C1 segment of cervical spinal cord (tissue), 14 donors: Measurements from ENCODE around the gene TUBA3D.
"Not testable (repeated sequence)": the region's sequence is repeated elsewhere in the genome, so short reads cannot be mapped to it uniquely, and the experiment has no call there.

Experiments used
- DNase-seq, 14 donors: peaks; one replicate each; lab custom pipeline; 2025; lab: John Stamatoyannopoulos, UW

The TUBA3D gene

DNA sequence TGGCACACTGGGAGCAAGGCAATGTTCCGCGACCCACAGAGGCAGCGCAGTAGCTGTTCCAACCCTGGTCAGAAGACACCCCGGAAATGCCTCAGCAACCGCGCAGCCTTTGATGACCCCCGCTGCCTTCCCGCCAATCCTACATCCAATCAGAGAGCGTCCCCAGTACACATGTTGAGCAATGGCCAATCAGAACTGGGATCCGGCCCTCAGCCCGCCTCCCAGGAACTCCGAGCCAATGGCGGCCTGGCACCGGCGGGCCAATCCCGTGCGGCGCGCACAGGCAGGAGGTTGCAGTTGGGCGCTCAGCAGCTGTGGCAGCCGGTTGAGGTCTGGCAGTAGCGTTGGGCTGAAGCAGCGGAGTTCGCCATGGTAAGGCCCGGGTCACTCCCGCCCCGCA, at the start of gene TUBA3D:
TSS of gene TUBA3D (plus strand) at position 289 of the 400 bp plus-strand sequence. CDS start at position 370, 81 bp downstream.
- no peak for DNase-seq

DNA sequence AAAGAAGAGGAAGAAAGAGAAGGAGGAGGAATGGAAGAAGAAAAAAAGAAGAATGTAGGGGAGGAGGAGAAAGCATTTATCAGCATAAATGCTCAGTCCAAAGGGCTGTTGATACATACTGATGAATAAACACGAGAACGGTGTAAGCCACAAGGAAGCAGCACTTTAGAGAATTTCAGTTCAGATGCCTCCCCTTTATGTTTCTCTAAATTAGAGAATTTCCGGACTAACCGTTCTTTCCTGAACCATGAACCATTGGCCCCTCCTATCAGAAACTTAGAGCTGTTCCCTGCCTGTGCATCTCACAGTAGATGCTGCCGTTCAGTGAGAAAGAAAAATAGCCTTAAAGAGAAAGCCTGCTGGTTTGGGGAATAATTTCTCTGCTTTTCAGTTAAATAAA, 49.2 kb upstream of the TUBA3D start:
- DNase-seq = no peak

DNA sequence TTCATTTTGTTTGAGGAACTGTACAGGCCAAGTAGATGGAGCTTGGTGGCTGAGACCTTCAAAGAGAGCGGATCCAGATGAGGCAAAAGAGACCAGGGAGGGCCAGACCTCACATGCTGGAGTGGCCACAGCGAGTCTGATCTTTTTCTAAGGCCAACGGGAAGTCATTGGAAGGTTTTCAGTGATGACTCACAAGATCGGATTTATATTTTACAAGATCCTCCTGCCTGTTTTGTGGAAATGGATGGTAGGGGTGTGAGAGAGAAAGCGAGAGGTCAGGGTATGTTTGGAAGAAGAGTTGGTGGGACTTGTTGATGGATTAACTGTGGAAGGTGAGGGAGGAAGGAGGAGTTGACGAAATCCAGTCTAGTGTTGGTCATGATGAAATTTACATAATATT, 44.6 kb upstream of the TUBA3D start:
- DNase-seq = no peak

DNA sequence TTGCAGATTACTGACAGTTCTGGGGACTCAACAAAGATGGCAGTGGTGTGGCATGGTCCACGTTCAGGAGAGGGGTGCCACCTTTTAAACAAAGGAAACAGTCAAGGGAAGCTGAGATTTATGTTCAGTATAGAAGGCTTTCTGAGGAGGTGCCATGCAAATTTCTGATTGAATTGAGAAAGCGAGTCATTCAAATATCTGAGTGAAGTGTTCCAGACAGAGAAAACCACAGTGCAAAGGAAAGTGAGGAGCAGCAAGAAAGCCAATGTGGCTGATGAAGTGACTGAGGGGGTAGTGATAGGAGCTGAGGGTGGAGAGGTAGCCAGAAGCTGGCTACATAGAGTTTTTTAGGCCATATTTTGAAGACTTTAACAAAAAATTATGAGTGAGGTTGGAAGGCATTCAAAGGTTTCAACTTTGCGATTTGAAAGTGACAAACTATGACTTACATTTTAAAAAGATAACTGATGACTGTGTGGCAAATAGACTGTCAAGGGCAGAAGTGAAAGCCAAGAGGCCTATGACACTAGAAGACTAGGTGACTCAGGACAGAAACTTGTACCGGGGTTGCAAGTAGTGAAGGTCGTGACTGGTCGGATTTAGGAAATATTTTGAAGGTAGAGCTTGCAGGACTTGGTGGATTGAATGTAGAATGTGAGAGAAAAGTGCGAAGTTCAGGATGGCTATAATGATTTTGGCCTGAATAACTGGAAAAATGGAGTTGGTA, 35.0 kb upstream of the TUBA3D start:
- DNase-seq = not testable (repeated sequence)

DNA sequence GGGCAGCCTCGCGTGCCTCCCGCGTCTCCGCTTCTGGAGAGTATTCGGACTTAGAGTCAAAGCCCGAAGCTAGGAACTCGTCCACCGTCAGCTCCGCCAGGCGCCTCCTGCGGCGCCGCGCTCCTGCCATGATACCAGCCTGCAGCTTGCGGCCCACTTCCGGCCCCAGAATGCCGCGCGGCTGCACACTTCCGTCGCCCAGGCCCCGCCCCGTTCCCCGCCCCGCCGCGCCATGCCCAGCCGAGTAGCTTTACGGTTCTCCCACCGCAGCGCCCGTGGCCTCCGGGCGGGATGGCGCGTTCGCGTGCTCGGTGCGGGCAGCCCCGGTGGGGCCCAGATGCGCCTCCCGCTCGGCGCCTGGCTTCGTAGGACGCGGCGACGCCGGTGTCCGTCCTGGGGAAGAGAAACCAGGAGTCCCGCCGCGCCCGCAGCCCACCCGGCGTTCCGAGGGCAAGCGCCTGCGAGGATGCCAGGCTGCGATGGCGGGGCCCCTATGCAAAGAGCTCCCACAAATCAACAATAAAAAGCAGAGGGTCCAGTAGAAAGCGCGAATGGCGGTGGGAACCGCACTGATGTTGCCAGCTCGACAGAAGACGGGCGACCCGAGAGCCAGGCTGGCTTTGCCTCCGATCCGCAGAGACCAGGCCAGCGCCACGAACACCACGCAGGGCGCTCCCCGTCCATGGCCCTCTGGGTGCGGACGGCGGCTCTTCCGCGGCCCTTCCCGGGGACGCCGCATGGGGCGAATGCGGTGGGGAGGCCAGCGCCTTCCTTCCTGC, 31.0 kb upstream of the TUBA3D start:
- DNase-seq = not testable (repeated sequence)

DNA sequence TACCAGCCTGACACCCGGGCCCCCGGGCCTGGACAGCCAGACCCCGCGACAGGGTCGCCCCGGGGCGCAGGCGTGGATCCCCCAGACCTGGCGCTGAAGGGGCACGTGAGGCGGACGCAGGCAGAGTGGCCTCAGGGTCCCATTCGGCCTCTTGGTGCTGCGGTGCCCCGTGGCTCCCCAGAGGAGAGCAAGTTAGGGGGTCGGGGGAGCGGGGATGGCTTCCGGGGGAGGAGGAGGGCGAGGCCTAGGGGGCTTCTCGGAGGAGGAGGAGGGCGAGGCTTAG, 30.5 kb upstream of the TUBA3D start:
- not testable (repeated sequence) for DNase-seq

DNA sequence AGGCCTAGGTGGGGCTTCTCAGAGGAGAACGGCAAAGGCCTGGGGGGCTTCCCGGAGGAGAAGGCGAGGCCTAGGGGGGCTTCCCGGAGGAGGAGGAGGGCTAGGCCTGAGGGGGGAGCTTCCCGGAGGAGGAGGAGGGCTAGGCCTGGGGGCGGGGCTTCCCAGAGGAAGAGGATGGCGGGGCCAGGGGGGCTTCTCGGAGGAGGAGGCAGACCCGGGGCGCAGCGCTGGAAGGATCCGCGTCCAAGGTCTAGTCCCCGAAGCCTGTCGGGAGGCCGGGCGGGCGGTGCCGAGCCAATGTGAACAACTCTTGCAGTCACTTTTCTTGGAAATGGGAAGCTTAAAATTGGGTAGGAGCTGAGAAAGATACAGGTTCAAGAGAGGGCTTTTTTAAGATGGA, 30.0 kb upstream of the TUBA3D start:
- DNase-seq = no peak

DNA sequence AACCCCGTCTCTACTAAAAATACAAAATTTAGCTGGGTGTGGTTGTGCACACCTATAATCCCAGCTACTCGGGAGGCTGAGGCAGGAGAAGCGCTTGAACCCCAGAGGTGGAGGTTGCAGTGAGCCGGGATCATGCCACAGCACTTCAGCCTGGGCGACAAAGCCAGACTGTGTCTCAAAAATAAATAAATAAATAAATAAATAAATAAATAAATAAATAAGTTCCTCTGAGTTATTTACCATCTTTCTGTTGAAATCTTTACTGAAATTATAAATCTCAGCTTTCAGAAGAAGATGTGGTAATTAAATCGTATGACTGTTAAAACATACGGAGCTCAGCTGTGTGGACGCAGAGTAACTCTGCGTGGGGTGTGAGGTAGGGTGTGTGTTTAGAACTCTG, 27.9 kb upstream of the TUBA3D start:
- not testable (repeated sequence) for DNase-seq

DNA sequence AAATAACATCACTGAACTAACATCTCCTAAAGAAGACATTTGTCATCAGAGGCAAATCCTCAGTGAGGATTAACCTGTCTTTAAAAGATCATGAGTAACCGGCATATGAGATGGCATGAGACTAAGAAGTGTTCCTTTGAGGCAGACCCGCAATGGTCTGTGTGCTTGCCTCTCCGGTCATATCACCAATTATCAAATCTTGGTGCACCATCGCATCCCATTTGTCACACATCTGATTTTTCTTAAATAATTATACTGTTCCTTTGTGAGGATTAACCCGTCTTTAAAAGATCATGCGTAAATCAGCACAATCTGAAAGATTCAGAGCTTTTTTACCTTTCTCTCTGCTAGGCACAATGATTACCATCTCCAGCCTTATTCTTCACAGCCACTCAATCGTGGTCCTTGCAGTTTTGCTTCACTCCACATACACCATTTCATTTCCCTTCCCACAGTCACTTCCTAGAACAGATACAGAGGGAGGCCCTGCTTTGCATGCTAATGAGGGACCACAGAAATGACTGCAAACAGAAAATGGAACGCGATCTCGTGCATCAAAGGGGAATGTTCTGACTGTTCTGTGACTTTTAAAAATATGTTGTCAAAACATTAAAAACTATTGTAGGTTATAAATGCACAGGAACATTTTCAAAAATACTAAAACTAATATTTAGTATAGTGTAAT, 24.5 kb upstream of the TUBA3D start:
- not testable (repeated sequence) for DNase-seq

DNA sequence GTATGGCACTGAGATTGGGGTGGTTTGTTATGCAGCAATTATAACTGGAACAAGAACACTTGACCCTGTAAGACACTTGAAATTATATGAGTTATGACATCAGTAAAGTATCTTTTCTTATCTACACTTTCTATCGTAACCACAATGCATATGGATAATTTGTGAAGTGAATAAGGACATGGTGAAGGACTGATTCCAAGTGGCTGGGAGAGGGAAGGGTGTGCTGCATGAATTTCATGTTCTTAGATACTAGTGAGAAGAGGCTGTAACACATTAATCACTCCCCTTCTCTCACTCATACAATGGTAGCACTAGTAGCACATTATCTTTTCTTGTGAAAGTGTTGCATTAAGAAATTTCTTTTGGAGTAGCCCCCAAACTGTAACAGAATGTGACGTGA, 21.0 kb upstream of the TUBA3D start:
- DNase-seq = not testable (repeated sequence)

DNA sequence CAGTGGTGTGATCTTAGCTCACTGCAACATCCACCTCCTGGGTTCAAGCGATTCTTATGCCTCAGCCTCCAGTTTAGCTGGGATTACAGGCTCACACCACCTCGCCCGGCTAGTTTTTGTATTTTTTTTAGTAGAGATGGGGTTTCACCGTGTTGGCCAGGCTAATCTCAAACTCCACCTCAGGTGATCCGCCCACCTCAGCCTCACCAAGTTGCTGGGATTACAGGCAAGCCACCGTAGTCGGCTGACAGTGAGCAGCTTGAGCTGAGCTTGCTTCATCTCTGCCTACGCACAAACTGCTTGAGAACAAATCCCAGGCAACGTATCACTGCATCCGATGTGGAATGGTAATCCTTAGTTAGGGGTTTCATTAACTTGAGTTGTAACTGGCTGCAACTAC, 8.2 kb upstream of the TUBA3D start:
- not testable (repeated sequence) for DNase-seq

DNA sequence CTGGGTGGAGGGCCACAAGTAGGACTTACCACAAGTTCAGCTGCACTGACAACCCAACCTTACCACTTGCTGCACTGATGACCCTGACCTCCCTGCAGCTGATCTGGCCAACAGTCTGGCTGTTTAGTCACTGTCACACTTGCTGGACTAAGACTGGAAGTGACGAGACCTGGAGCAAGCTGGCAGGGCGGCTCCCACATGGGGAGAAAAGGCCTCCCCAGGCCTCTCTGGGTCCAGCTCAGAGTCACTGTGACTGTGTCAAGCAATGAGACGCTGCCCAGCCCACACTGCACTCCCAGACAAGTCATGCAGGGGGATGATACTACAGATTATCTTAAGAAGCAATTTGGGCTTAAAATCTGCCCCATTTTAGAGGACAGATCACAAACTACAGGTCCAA, 5.0 kb upstream of the TUBA3D start:
- not testable (repeated sequence) for DNase-seq

DNA sequence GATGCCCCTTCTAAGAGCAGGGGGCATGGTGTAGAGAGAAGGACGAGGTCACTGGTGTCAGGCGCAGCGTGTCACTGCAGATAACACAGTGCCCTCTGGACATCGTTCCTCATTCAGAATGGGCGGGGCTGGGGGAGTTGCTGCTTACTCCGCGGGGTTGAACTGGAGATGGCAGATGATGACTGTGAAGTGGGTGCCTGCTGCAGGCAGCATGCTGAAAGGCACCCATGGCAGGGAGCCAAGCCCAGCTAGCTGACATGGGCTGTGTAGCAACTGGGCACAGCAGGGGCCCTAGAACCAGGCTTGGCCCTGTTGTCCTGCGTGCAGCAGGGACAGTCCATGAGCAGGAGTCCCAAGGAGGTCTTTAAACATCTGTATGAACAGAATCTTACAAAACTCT, 4.3 kb upstream of the TUBA3D start:
- not testable (repeated sequence) for DNase-seq

DNA sequence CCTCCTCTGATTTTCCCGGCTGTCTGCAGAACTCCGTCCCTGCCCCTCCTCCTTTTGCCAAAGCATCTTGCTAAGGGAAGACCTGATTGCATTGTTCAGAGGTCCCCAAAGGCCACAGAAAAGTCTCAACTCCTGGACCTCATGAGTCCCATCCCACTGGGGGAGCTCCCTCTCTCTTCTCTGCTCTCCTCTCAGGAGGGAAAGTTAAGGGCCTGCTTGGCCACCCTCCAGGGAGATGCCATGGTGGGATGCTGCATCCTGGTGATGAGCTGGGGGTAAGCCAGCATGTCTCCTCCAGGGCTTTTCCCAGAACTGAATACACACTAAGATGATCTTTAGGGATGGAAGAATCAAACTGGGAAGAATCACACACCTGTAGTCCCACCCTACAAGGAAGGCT, 2.7 kb upstream of the TUBA3D start:
- DNase-seq = not testable (repeated sequence)

DNA sequence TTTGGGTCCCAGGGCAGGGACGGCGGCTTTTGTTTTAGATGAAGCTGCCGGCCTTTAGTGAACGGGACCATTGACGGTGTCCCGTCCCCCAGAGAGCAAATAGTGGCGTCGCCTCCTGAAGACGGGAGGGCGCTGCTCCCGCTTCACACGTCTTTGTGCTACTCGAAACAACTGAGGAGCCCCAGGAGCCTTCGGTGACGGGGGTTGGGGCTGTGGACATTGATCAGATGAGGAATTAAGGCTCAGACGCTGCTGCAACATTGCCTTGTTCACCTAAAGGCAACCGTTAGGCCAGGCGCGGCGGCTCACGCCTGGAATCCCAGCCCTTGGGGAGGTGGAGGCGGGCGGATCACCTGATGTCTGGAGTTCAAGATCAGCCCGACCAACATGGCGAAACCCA, 444 bp downstream of the TUBA3D start:
- not testable (repeated sequence) for DNase-seq

DNA sequence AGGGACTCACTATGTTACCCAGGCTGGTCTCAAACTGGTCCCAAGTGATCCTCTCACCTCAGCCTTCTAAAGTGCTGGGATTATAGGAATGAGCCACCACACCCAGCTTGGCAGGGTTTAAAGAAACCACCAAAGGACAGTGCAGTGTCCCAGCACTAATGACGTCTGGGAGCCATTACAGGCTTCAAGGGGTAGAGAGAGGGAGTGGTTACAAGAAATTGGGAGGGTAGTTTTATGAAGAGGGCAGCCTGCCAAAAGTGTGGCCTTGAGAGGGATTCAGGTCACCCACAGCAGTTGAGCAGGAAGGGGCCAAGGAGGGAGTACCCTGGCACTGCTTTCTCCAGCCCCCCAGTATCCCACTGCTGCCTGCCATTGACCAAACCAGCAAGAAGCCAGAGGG, 1.3 kb downstream of the TUBA3D start:
- not testable (repeated sequence) for DNase-seq

DNA sequence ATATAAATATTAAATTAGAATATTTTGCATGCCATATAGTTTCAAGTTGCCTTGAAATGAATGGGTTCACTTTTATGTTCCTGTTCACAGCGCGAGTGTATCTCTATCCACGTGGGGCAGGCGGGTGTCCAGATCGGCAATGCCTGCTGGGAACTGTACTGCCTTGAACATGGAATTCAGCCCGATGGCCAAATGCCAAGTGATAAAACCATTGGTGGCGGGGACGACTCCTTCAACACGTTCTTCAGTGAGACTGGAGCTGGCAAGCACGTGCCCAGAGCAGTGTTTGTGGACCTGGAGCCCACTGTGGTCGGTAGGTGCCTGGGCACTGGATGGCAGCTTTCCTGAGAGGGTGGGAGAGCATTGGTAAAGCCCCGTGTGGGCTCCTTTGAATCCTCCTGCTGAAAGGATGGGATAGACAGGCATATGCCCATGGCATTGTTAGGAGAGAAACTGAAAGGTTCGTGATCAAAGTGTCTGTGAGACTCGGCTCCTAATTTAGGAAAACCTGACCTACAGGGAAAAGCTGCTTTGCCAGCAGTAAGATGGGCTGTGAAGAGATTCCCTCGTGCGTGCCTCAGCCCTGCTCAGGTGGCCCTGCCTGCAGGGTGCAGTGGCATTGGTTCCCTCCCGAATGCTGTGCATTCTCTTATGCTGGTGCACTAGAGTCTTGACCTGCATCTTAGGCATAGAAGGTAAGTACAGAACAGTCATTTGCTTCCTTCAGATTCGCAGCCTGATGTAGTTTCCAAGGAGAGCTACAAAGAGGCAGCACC, 2.3 kb downstream of the TUBA3D start:
- DNase-seq = peak in 1 of 14 donors; percentile 31

DNA sequence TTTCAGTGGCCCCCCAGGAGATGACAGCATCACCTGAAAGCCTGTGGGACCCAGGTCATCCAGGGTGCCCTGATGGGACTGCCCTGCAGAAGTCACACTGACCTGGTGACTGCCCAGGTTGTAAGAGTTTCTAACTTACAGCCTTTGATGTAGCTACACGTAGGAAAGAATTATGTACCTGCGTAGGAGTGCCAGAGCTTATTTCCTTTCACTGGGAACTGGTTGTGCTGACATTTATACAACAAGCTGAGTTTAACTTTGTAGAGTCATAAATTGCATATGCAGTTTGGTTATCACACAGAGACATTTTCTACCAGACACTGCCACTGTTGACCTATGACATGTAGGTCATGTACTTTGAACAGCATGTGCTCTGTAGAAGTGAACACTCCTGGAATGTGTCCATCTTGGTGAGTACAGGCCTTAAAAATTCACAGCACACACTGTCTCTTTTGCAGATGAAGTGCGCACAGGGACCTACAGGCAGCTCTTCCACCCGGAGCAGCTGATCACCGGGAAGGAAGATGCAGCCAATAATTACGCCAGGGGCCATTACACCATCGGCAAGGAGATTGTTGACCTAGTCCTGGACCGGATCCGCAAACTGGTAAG, 3.0 kb downstream of the TUBA3D start:
- not testable (repeated sequence) for DNase-seq

DNA sequence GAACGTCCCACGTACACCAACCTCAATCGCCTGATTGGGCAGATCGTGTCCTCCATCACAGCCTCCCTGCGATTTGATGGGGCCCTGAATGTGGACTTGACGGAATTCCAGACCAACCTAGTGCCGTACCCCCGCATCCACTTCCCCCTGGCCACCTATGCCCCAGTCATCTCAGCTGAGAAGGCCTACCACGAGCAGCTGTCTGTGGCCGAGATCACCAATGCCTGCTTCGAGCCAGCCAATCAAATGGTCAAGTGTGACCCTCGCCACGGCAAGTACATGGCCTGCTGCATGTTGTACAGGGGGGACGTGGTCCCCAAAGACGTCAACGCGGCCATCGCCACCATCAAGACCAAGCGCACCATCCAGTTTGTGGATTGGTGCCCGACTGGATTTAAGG, 4.4 kb downstream of the TUBA3D start:
- not testable (repeated sequence) for DNase-seq

DNA sequence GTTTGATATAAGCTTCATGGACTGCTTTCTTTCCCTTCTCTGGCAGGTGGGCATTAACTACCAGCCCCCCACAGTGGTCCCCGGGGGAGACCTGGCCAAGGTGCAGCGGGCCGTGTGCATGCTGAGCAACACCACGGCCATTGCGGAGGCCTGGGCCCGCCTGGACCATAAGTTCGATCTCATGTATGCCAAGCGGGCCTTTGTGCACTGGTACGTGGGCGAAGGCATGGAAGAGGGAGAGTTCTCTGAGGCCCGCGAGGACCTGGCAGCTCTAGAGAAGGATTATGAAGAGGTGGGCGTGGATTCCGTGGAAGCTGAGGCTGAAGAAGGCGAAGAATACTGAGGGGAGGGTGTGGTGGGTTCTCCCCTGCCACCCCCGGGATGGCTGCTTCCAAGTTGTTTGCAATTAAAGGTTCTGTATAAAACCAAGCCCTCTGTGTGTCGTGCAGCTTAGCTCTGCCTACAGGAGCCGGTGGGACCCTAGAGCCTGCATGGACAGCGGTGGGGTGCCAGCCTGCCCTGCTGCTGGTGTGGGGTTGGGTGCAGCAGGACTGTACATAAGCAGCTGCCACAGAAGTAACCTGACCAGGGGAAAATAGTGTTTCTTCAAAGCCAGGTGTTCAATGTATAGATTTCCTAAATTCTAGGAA, 6.7 kb downstream of the TUBA3D start:
- DNase-seq = not testable (repeated sequence)
